HG02981 (cell line): ENCODE results near the gene RAI1.

Source experiments
- ATAC-seq: cut with Tn5 transposase; IDR thresholded peaks from one replicate; pipeline ENCODE4 v1.9.1; 2021; ENCODE audit warnings: mild to moderate bottlenecking, moderate library complexity; ENCODE audit not compliant: unreplicated experiment

Gene RAI1

GRCh38 chr17:17762744-17763105 lies 81.5 kb downstream of the RAI1 start:
- no peak for ATAC-seq

GRCh38 chr17:17763136-17763535 lies 81.9 kb downstream of the RAI1 start:
- no peak for ATAC-seq

- ATAC-seq: no peak
Measured at GRCh38 chr17:17763734-17764133, 82.5 kb downstream of the RAI1 start.

GRCh38 chr17:17765359-17766076 lies 84.3 kb downstream of the RAI1 start:
- ATAC-seq: no peak

- ATAC-seq: peak; percentile 41
Measured at GRCh38 chr17:17766077-17766743, 85.0 kb downstream of the RAI1 start.

- ATAC-seq: no peak
Measured at GRCh38 chr17:17766744-17767120, 85.5 kb downstream of the RAI1 start.

- no peak for ATAC-seq
Measured at GRCh38 chr17:17767154-17767869, 86.1 kb downstream of the RAI1 start.

GRCh38 chr17:17767887-17768418 lies 86.7 kb downstream of the RAI1 start:
- no peak for ATAC-seq

GRCh38 chr17:17768424-17769088 lies 87.3 kb downstream of the RAI1 start:
- ATAC-seq: no peak

GRCh38 chr17:17769869-17770631 lies 88.8 kb downstream of the RAI1 start:
- ATAC-seq: no peak

GRCh38 chr17:17770632-17771044 lies 89.4 kb downstream of the RAI1 start:
- ATAC-seq: no peak

- no peak for ATAC-seq
Measured at GRCh38 chr17:17771498-17772201, 90.4 kb downstream of the RAI1 start.

GRCh38 chr17:17772231-17772630 lies 91.0 kb downstream of the RAI1 start:
- ATAC-seq: no peak

GRCh38 chr17:17774009-17774881 lies 93.0 kb downstream of the RAI1 start:
- ATAC-seq: no peak

- ATAC-seq: no peak
Measured at GRCh38 chr17:17776889-17777288, 95.6 kb downstream of the RAI1 start.

- ATAC-seq: no peak
Measured at GRCh38 chr17:17778308-17779014, 97.2 kb downstream of the RAI1 start.

GRCh38 chr17:17779015-17779611 lies 97.9 kb downstream of the RAI1 start:
- no peak for ATAC-seq
